GM18508 (cell line): ENCODE measurements around the gene ST8SIA4.
A peak's percentile ranks its signal among the peaks of the same experiment; 100 is the strongest.

Source experiments
- ATAC-seq: cut with Tn5 transposase; IDR thresholded peaks from one replicate; pipeline ENCODE4 v1.9.1; 2021; ENCODE audit warnings: moderate number of reproducible peaks; ENCODE audit not compliant: insufficient read depth, unreplicated experiment

Gene ST8SIA4

GRCh38 chr5:100832252-100833230 is 70.5 kb downstream of the ST8SIA4 start:
- ATAC-seq, result no peak

GRCh38 chr5:100828898-100829356 is 74.2 kb downstream of the ST8SIA4 start:
- ATAC-seq, result no peak

GRCh38 chr5:100828071-100828897 is 74.8 kb downstream of the ST8SIA4 start:
- peak; percentile 73 for ATAC-seq

- ATAC-seq, result peak; percentile 18
Measured at GRCh38 chr5:100827481-100827889, 75.6 kb downstream of the ST8SIA4 start.

- peak; percentile 31 for ATAC-seq
Measured at GRCh38 chr5:100826133-100826532, 76.9 kb downstream of the ST8SIA4 start.

GRCh38 chr5:100824635-100825034 is 78.4 kb downstream of the ST8SIA4 start:
- no peak for ATAC-seq

- no peak for ATAC-seq
Measured at GRCh38 chr5:100823812-100824211, 79.3 kb downstream of the ST8SIA4 start.

GRCh38 chr5:100821751-100822150 is 81.3 kb downstream of the ST8SIA4 start:
- no peak for ATAC-seq

- ATAC-seq, result no peak
Measured at GRCh38 chr5:100818340-100818739, 84.7 kb downstream of the ST8SIA4 start.

GRCh38 chr5:100803397-100803796 is 99.7 kb downstream of the ST8SIA4 start:
- ATAC-seq, result no peak

GRCh38 chr5:100802208-100802607 is 100.9 kb downstream of the ST8SIA4 start:
- ATAC-seq, result no peak

- peak; percentile 72 for ATAC-seq
Measured at GRCh38 chr5:100800562-100800961, 102.5 kb downstream of the ST8SIA4 start.

- ATAC-seq, result no peak
Measured at GRCh38 chr5:100799166-100799565, 103.9 kb downstream of the ST8SIA4 start.

GRCh38 chr5:100797861-100798260 is 105.2 kb downstream of the ST8SIA4 start:
- no peak for ATAC-seq

GRCh38 chr5:100796851-100797250 is 106.2 kb downstream of the ST8SIA4 start:
- no peak for ATAC-seq

- no peak for ATAC-seq
Measured at GRCh38 chr5:100794844-100795243, 108.2 kb downstream of the ST8SIA4 start.

- ATAC-seq, result no peak
Measured at GRCh38 chr5:100794218-100794617, 108.9 kb downstream of the ST8SIA4 start.

- no peak for ATAC-seq
Measured at GRCh38 chr5:100792781-100793180, 110.3 kb downstream of the ST8SIA4 start.

- ATAC-seq, result no peak
Measured at GRCh38 chr5:100791391-100791790, 111.7 kb downstream of the ST8SIA4 start.

- no peak for ATAC-seq
Measured at GRCh38 chr5:100790951-100791350, 112.1 kb downstream of the ST8SIA4 start.

GRCh38 chr5:100790170-100790665 is 112.9 kb downstream of the ST8SIA4 start:
- peak; percentile 70 for ATAC-seq
